IMR-90 (cell line): ENCODE measurements around the gene CLSTN1. TPM values are rescaled to one million over a fixed set of nuclear protein-coding genes. Genes with fewer than 3 reads are reported as not detected.

Experiments
- ATAC-seq: fragments of 200-7000 bp; cut with Tn5 transposase; 2 replicates; pipeline ENCODE4 v1.9.1; 2020; ENCODE audit warnings: low read depth, mild to moderate bottlenecking, moderate library complexity
- BruUV-seq: library from RNA; stranded (reverse); fragments of 400-500 nt; replicated peaks from 2 replicates; lab custom pipeline; 2021; lab: Mats Ljungman, UMichigan
- CTCF ChIA-PET: fragments of 300-600 bp; formaldehyde crosslinking; extraction: SDS; loops from one replicate; lab custom pipeline; 2021; ENCODE audit warnings: antibody characterized with exemption; lab: Yijun Ruan, JAX
- POLR2A ChIA-PET: fragments of 300-600 bp; sonication (Branson Sonifier 250); formaldehyde crosslinking; loops from one replicate; lab custom pipeline; 2022; ENCODE audit warnings: antibody characterized with exemption; ENCODE audit not compliant: unreplicated experiment; lab: Charles Lee
- DNase-seq: peaks from one replicate; pipeline ENCODE4 v3.0.0; 2013
- H2AFZ ChIP-seq: replicated peaks from 2 replicates; pipeline ENCODE3; 2013; ENCODE audit warnings: low read length, mild to moderate bottlenecking; ENCODE audit not compliant: poor library complexity
- H2AK5ac ChIP-seq: 2 replicates; pipeline ENCODE4 v1.6.1; 2013; ENCODE audit warnings: low read depth, low read length, inconsistent platforms
- H2AK9ac ChIP-seq: replicated peaks from 2 replicates; pipeline ENCODE3; 2013; ENCODE audit warnings: mild to moderate bottlenecking, low read depth, low read length, moderate library complexity; ENCODE audit not compliant: poor library complexity
- H2BK120ac ChIP-seq: 2 replicates; pipeline ENCODE4 v1.6.1; 2013; ENCODE audit warnings: low read depth, low read length, inconsistent platforms
- H2BK15ac ChIP-seq: 3 replicates; pipeline ENCODE4 v1.6.1; 2013; ENCODE audit warnings: low read depth, low read length, inconsistent platforms
- H2BK20ac ChIP-seq: 2 replicates; pipeline ENCODE4 v1.6.1; 2013; ENCODE audit warnings: low read depth, mild to moderate bottlenecking, inconsistent platforms, low read length, moderate library complexity
- H2BK5ac ChIP-seq: 2 replicates; pipeline ENCODE4 v1.6.1; 2013; ENCODE audit warnings: mild to moderate bottlenecking, low read depth, low read length, inconsistent platforms; ENCODE audit not compliant: poor library complexity, severe bottlenecking
- H3K14ac ChIP-seq: replicated peaks from 2 replicates; pipeline ENCODE4 v1.6.1; 2013; ENCODE audit warnings: low read depth, low read length, inconsistent platforms
- H3K18ac ChIP-seq: 2 replicates; pipeline ENCODE4 v1.6.1; 2013; ENCODE audit warnings: low read depth, low read length, control low read depth
- H3K23ac ChIP-seq: 2 replicates; pipeline ENCODE4 v1.6.1; 2013; ENCODE audit warnings: low read depth, low read length, inconsistent platforms
- H3K27ac ChIP-seq: 2 replicates; pipeline ENCODE4 v1.5.1; 2013; ENCODE audit warnings: mild to moderate bottlenecking, control low read depth, low read length; ENCODE audit not compliant: insufficient read depth
- H3K27me3 ChIP-seq: 2 replicates; pipeline ENCODE4 v1.6.1; 2013; ENCODE audit warnings: low read length; ENCODE audit not compliant: control insufficient read depth, insufficient read depth
- H3K36me3 ChIP-seq: 2 replicates; pipeline ENCODE4 v1.6.1; 2013; ENCODE audit warnings: low read length, mixed read lengths; ENCODE audit not compliant: control insufficient read depth, insufficient read depth
- H3K4ac ChIP-seq: 2 replicates; pipeline ENCODE4 v1.6.1; 2013; ENCODE audit warnings: low read depth, low read length, inconsistent platforms
- H3K4me1 ChIP-seq: 2 replicates; pipeline ENCODE4 v1.6.1; 2013; ENCODE audit warnings: low read length, mixed read lengths; ENCODE audit not compliant: control insufficient read depth, insufficient read depth
- H3K4me2 ChIP-seq: 2 replicates; pipeline ENCODE4 v1.6.1; 2013; ENCODE audit warnings: low read depth, mild to moderate bottlenecking, control low read depth, low read length, moderate library complexity
- H3K4me3 ChIP-seq: 2 replicates; pipeline ENCODE4 v1.5.1; 2013; ENCODE audit warnings: low read depth, mild to moderate bottlenecking, control low read depth, low read length, moderate library complexity; ENCODE audit not compliant: insufficient read depth
- H3K56ac ChIP-seq: 2 replicates; pipeline ENCODE4 v1.6.1; 2013; ENCODE audit warnings: low read length, inconsistent platforms; ENCODE audit not compliant: insufficient read depth; ENCODE audit errors: extremely low read depth
- H3K79me1 ChIP-seq, 2 experiments: 2 replicates each; pipeline ENCODE4 v1.6.1; 2013; ENCODE audit warnings: low read length in 2 of 2, inconsistent platforms in 1 of 2, low read depth in 1 of 2
- H3K9ac ChIP-seq: 2 replicates; pipeline ENCODE4 v1.6.1; 2013; ENCODE audit warnings: low read depth, low read length, control low read depth
- H3K9me1 ChIP-seq: 2 replicates; pipeline ENCODE4 v1.6.1; 2013; ENCODE audit warnings: low read length, inconsistent platforms; ENCODE audit not compliant: insufficient read depth
- H3K9me3 ChIP-seq: 2 replicates; pipeline ENCODE4 v1.6.1; 2013; ENCODE audit warnings: low read length; ENCODE audit not compliant: control insufficient read depth, insufficient read depth
- H4K20me1 ChIP-seq: 2 replicates; pipeline ENCODE4 v1.6.1; 2013; ENCODE audit warnings: low read length, inconsistent platforms; ENCODE audit not compliant: insufficient read depth
- H4K5ac ChIP-seq: 2 replicates; pipeline ENCODE4 v1.6.1; 2013; ENCODE audit warnings: mild to moderate bottlenecking, low read depth, low read length, control low read depth
- H4K8ac ChIP-seq, 2 experiments: 2 replicates each; pipeline ENCODE4 v1.6.1; 2013; ENCODE audit warnings: low read depth in 2 of 2, low read length in 2 of 2, control low read depth in 1 of 2, inconsistent platforms in 1 of 2
- H4K91ac ChIP-seq: 2 replicates; pipeline ENCODE4 v1.6.1; 2013; ENCODE audit warnings: low read depth, low read length, inconsistent platforms; ENCODE audit not compliant: insufficient read depth
- BHLHE40 ChIP-seq: fragments of 150-350 bp; IDR thresholded peaks from 2 replicates; pipeline ENCODE4 v1.6.1; 2016; ENCODE audit warnings: mild to moderate bottlenecking, low read depth, low read length
- CEBPB ChIP-seq: IDR thresholded peaks from 2 replicates; pipeline ENCODE4 v1.6.1; 2012; ENCODE audit warnings: low read depth, low read length, improper control_type of control experiment
- CHD1 ChIP-seq: IDR thresholded peaks from 2 replicates; pipeline ENCODE4 v1.6.1; 2012; ENCODE audit warnings: low read depth, low read length, improper control_type of control experiment
- CTCF ChIP-seq: conservative IDR thresholded peaks from 2 replicates; pipeline ENCODE4 v1.5.1; 2012; ENCODE audit warnings: mild to moderate bottlenecking, low read depth, low read length, improper control_type of control experiment
- ELK1 ChIP-seq: fragments of 150-350 bp; IDR thresholded peaks from 2 replicates; pipeline ENCODE4 v1.6.1; 2016; ENCODE audit warnings: low read depth, mild to moderate bottlenecking, low read length, moderate library complexity, borderline replicate concordance
- FOS ChIP-seq: fragments of 150-350 bp; IDR thresholded peaks from 2 replicates; pipeline ENCODE4 v1.6.1; 2016; ENCODE audit warnings: low read depth, low read length
- MAFK ChIP-seq: IDR thresholded peaks from 2 replicates; pipeline ENCODE4 v1.6.1; 2012; ENCODE audit warnings: low read depth, low read length, improper control_type of control experiment
- MAZ ChIP-seq: IDR thresholded peaks from 2 replicates; pipeline ENCODE4 v1.6.1; 2012; ENCODE audit warnings: low read depth, mild to moderate bottlenecking, low read length, improper control_type of control experiment, moderate library complexity, borderline replicate concordance
- MXI1 ChIP-seq: IDR thresholded peaks from 2 replicates; pipeline ENCODE4 v1.6.1; 2012; ENCODE audit warnings: low read depth, mild to moderate bottlenecking, low read length, moderate library complexity, borderline replicate concordance
- NFE2L2 ChIP-seq: fragments of 150-350 bp; IDR thresholded peaks from 2 replicates; pipeline ENCODE4 v1.6.1; 2016; ENCODE audit warnings: low read depth, mild to moderate bottlenecking, low read length
- POLR2A ChIP-seq: IDR thresholded peaks from 2 replicates; pipeline ENCODE4 v1.6.1; 2012; ENCODE audit warnings: mild to moderate bottlenecking, low read depth, low read length
- RAD21 ChIP-seq: IDR thresholded peaks from 2 replicates; pipeline ENCODE4 v1.6.1; 2012; ENCODE audit warnings: low read length, improper control_type of control experiment
- RCOR1 ChIP-seq: IDR thresholded peaks from 2 replicates; pipeline ENCODE4 v1.6.1; 2012; ENCODE audit warnings: mild to moderate bottlenecking, low read length, improper control_type of control experiment; ENCODE audit not compliant: insufficient replicate concordance
- RFX5 ChIP-seq: IDR thresholded peaks from 2 replicates; pipeline ENCODE4 v1.8.0; 2012; ENCODE audit warnings: low read depth, mild to moderate bottlenecking, low read length, moderate library complexity
- SMC3 ChIP-seq: fragments of 150-350 bp; IDR thresholded peaks from 2 replicates; pipeline ENCODE4 v1.6.1; 2016; ENCODE audit warnings: low read depth, mild to moderate bottlenecking, antibody characterized with exemption, low read length, moderate library complexity
- USF2 ChIP-seq: fragments of 150-350 bp; IDR thresholded peaks from 2 replicates; pipeline ENCODE4 v1.6.1; 2017; ENCODE audit warnings: mild to moderate bottlenecking, antibody characterized with exemption, low read length, low read depth
- WGBS, 2 experiments: methylation state at CpG; one replicate each; pipeline versions ENCODE4 v1.1.5 to v1.1.7; 2013; ENCODE audit warnings: missing lambda C conversion rate in 2 of 2; ENCODE audit not compliant: insufficient read length in 1 of 2; ENCODE audit errors: extremely low coverage in 2 of 2; 5-methylcytosine and 5-hydroxymethylcytosine counted together
- dilution Hi-C: fragments of 300-500 bp; cut with HindIII; formaldehyde crosslinking; loops from one replicate; pipeline ENCODE4 v1.14.3; 2018; ENCODE audit warnings: low sequenced_read_pairs; ENCODE audit not compliant: unreplicated experiment
- in situ Hi-C: fragments of 300-500 bp; cut with MboI; formaldehyde crosslinking; loops from 3 replicates; pipeline ENCODE4 v1.14.3; 2019; ENCODE audit warnings: low sequenced_read_pairs, inconsistent platforms, mixed read lengths
- intact Hi-C: fragments of 100-400 bp; cut with micrococcal nuclease; formaldehyde crosslinking; loops from 2 replicates; pipeline ENCODE4 v1.10.0; 2022
- polyA plus RNA-seq, 3 experiments: library from polyadenylated mRNA; depleted of rRNA; stranded (reverse); fragments of >200 nt; gene quantifications; 2 replicates each; pipeline ENCODE4 v1.2.3, GENCODE V29; 2012; ENCODE audit warnings: low replicate concordance in 1 of 3
- total RNA-seq: library from RNA; depleted of rRNA; stranded (reverse); fragments of >200 nt; gene quantifications from 2 replicates; pipeline ENCODE4 v1.2.3, GENCODE V29; 2012

The CLSTN1 gene
- total and polyA plus RNA-seq, 2 of the 4 experiments (the other 2 are of a cell fraction): 30.1 to 72.2 TPM

- Histone ChIP-seq H2AK9ac (no peak overlapping the region), H2BK120ac (no peak overlapping the region), H3K9ac (no peak overlapping the region), H3K18ac (no peak overlapping the region), H3K27me3 (no peaks in the 10 kb centered on the region), H3K56ac (no peak overlapping the region), H3K79me1 (peaks cover 30 to 59% of the 10 kb centered on the region in 2 experiments), H2BK15ac (no peak overlapping the region), H2BK20ac (no peak overlapping the region), H3K36me3 (no peaks in the 10 kb centered on the region), H3K4ac (no peak overlapping the region), H3K9me1 (peaks cover 14% of the 10 kb centered on the region), H4K5ac (no peak overlapping the region), H3K14ac (no peak overlapping the region; the same call in 1 of the 2 replicates), H2AFZ (no peak overlapping the region), H3K27ac (no peak overlapping the region), H3K4me3 (no peak overlapping the region), H4K20me1 (peaks cover 60% of the 10 kb centered on the region), H4K91ac (no peak overlapping the region), H3K23ac (no peak overlapping the region), H3K9me3 (no peaks in the 10 kb centered on the region), H2AK5ac (no peak overlapping the region), H4K8ac (no peak overlapping the region), H3K4me1 (peaks cover 6% of the 10 kb centered on the region; the same call in 1 of the 2 replicates), H2BK5ac (no peak overlapping the region), H3K4me2 (no peak overlapping the region)
- WGBS, 2 experiments: 100% methylated on average over 1 of the region's 6 CpGs; no CpG with 5 or more reads in 1 of the 2 experiments
- intact Hi-C loops: no loop called here
- DNase-seq: no peak
- ChIA-PET POLR2A (no interaction called here), CTCF (interaction anchor here (1.0 kb wide), 1 partner anchor 10 kb away, joined by 4 read pairs; no protein-coding TSS in a partner anchor)
- in situ Hi-C loops: no loop called here
- dilution Hi-C loops: no loop called here
- no peak for ATAC-seq
- no TSS peak for BruUV-seq
- TF ChIP-seq MAZ: no peak
- TF ChIP-seq USF2: no peak
- no peak for TF ChIP-seq RCOR1
- TF ChIP-seq POLR2A: no peak
- TF ChIP-seq MXI1: no peak
- no peak for TF ChIP-seq NFE2L2
- TF ChIP-seq CEBPB: no peak
- TF ChIP-seq BHLHE40: no peak
- no peak for TF ChIP-seq ELK1
- no peak for TF ChIP-seq RAD21
- TF ChIP-seq CHD1: no peak
- no peak for TF ChIP-seq CTCF
- no peak for TF ChIP-seq RFX5
- TF ChIP-seq MAFK: no peak
- no peak for TF ChIP-seq FOS
- no peak for TF ChIP-seq SMC3
Observed at GRCh38 chr1:9814619-9815018, 9.1 kb downstream of the CLSTN1 start.
